GM23338 (cell line): ENCODE measurements around the gene PRKCH. TPM values are rescaled to one million over a fixed set of nuclear protein-coding genes. Genes with fewer than 3 reads are reported as not detected.

Experiments
- ATAC-seq: fragments of 200-7000 bp; cut with Tn5 transposase; 3 replicates; pipeline ENCODE4 v1.9.1; 2020
- DNase-seq: peaks from one replicate; pipeline ENCODE4 v3.0.0-alpha.2; 2015; ENCODE audit warnings: low spot score
- H2AFZ ChIP-seq: fragments of 200-600 bp; sonication (generic); 2 replicates; pipeline ENCODE4 v1.8.0; 2016; ENCODE audit warnings: antibody characterized with exemption, mild to moderate bottlenecking, moderate library complexity
- H3F3A ChIP-seq: fragments of 200-600 bp; sonication (generic); replicated peaks from 2 replicates; pipeline ENCODE4 v1.8.0; 2017; ENCODE audit warnings: antibody characterized with exemption, mixed run types, low read depth
- H3K27ac ChIP-seq: fragments of 200-600 bp; sonication (generic); 2 replicates; pipeline ENCODE4 v1.6.1; 2016; ENCODE audit warnings: low read depth
- H3K27me3 ChIP-seq: fragments of 200-600 bp; sonication (generic); 2 replicates; pipeline ENCODE4 v1.8.0; 2016; ENCODE audit warnings: mild to moderate bottlenecking, mixed run types, moderate library complexity; ENCODE audit not compliant: insufficient read depth
- H3K36me3 ChIP-seq: fragments of 200-600 bp; sonication (generic); 2 replicates; pipeline ENCODE4 v1.8.0; 2016; ENCODE audit warnings: mild to moderate bottlenecking; ENCODE audit not compliant: insufficient read depth
- H3K4me1 ChIP-seq: fragments of 200-600 bp; sonication (generic); 2 replicates; pipeline ENCODE4 v1.8.0; 2016; ENCODE audit warnings: mild to moderate bottlenecking, moderate library complexity; ENCODE audit not compliant: insufficient read depth
- H3K4me2 ChIP-seq: fragments of 200-600 bp; sonication (generic); 2 replicates; pipeline ENCODE4 v1.7.1; 2017; ENCODE audit warnings: mixed run types
- H3K4me3 ChIP-seq: fragments of 200-600 bp; sonication (generic); 2 replicates; pipeline ENCODE4 v1.6.1; 2016; ENCODE audit warnings: mixed run types
- H3K79me2 ChIP-seq: fragments of 200-600 bp; sonication (generic); replicated peaks from 2 replicates; pipeline ENCODE4 v1.8.0; 2017; ENCODE audit warnings: mild to moderate bottlenecking; ENCODE audit not compliant: insufficient read depth
- H3K9me2 ChIP-seq: fragments of 200-600 bp; sonication (generic); 2 replicates; pipeline ENCODE4 v1.8.0; 2017; ENCODE audit not compliant: insufficient read depth
- H4K20me1 ChIP-seq: fragments of 200-600 bp; sonication (generic); replicated peaks from 2 replicates; pipeline ENCODE4 v1.8.0; 2017; ENCODE audit warnings: mild to moderate bottlenecking; ENCODE audit not compliant: insufficient read depth
- H3K27ac Mint-ChIP-seq: 2 replicates; pipeline ENCODE4 v1.8.0; 2020; ENCODE audit warnings: inconsistent platforms, mild to moderate bottlenecking, moderate library complexity, mixed read lengths
- H3K27me3 Mint-ChIP-seq: 3 replicates; pipeline ENCODE4 v1.8.0; 2022; ENCODE audit warnings: low read depth, mild to moderate bottlenecking, moderate library complexity, mixed read lengths, inconsistent platforms; ENCODE audit not compliant: insufficient read depth, poor library complexity
- H3K36me3 Mint-ChIP-seq: 3 replicates; pipeline ENCODE4 v1.8.0; 2021; ENCODE audit warnings: low read depth, mild to moderate bottlenecking, inconsistent platforms, moderate library complexity, mixed read lengths
- H3K4me1 Mint-ChIP-seq: 3 replicates; pipeline ENCODE4 v1.8.0; 2020; ENCODE audit warnings: mild to moderate bottlenecking, inconsistent platforms, mixed read lengths
- H3K4me3 Mint-ChIP-seq: 3 replicates; pipeline ENCODE4 v1.8.0; 2021; ENCODE audit warnings: moderate library complexity, mild to moderate bottlenecking, inconsistent platforms, mixed read lengths
- H3K9me3 Mint-ChIP-seq: 3 replicates; pipeline ENCODE4 v1.8.0; 2020; ENCODE audit warnings: moderate library complexity, mild to moderate bottlenecking, inconsistent platforms, mixed read lengths
- CREB1 ChIP-seq: fragments of 250-450 bp; sonication (Bioruptor Pico); IDR thresholded peaks from 2 replicates; pipeline ENCODE4 v1.5.0; 2020; ENCODE audit warnings: low read depth, mild to moderate bottlenecking, moderate library complexity
- EZH2 ChIP-seq: fragments of 200-600 bp; sonication (generic); IDR thresholded peaks from one replicate; pipeline ENCODE4 v1.8.0; 2017; ENCODE audit warnings: antibody characterized with exemption, mild to moderate bottlenecking, low read depth; ENCODE audit not compliant: unreplicated experiment
- EZH2phosphoT487 ChIP-seq: fragments of 200-600 bp; sonication (generic); IDR thresholded peaks from one replicate; pipeline ENCODE4 v1.8.1; 2018; ENCODE audit warnings: antibody characterized with exemption; ENCODE audit not compliant: unreplicated experiment
- JUNB ChIP-seq: IDR thresholded peaks from one replicate; pipeline ENCODE4 v1.6.1; 2016; ENCODE audit warnings: antibody characterized with exemption; ENCODE audit not compliant: unreplicated experiment
- NANOG ChIP-seq: IDR thresholded peaks from 2 replicates; pipeline ENCODE4 v1.6.1; 2016; ENCODE audit warnings: antibody characterized with exemption, borderline replicate concordance
- STAT1 ChIP-seq: IDR thresholded peaks from one replicate; pipeline ENCODE4 v1.6.1; 2016; ENCODE audit warnings: antibody characterized with exemption; ENCODE audit not compliant: unreplicated experiment
- ZNF114 ChIP-seq: fragments of 250-450 bp; sonication (Bioruptor Pico); IDR thresholded peaks from 2 replicates; pipeline ENCODE4 v1.5.0; 2020; ENCODE audit warnings: mild to moderate bottlenecking, moderate library complexity
- ZNF331 ChIP-seq: fragments of 250-450 bp; sonication (Bioruptor Pico); IDR thresholded peaks from 2 replicates; pipeline ENCODE4 v1.5.0; 2020; ENCODE audit warnings: low read depth, mild to moderate bottlenecking, moderate library complexity
- polyA plus RNA-seq: library from polyadenylated mRNA; unstranded; fragments of >200 nt; fragmentation: Nextera tagmentation; extraction: Ambion mirVana; gene quantifications from 2 replicates; pipeline ENCODE4 v1.2.1, GENCODE V29; 2016
- total RNA-seq: library from RNA; depleted of rRNA; stranded (reverse); fragments of >200 nt; shearing (Covaris generic); gene quantifications from 2 replicates; pipeline ENCODE4 v1.2.3, GENCODE V29; 2014
- TF ChIP-seq, protein P1 (sequence below), 2 experiments: fragments of 200-600 bp in 1 of 2; sonication (generic) in 1 of 2; conservative IDR thresholded peaks; 2 replicates each; pipeline versions ENCODE4 v1.5.1 to v1.6.1; 2016 to 2017; ENCODE audit warnings: antibody characterized with exemption in 2 of 2, low read depth in 2 of 2, mild to moderate bottlenecking in 2 of 2, moderate library complexity in 1 of 2
- TF ChIP-seq, protein P2 (sequence below): fragments of 250-450 bp; sonication (Bioruptor Pico); IDR thresholded peaks from 2 replicates; pipeline ENCODE4 v1.5.0; 2020; ENCODE audit warnings: mild to moderate bottlenecking, moderate library complexity
- TF ChIP-seq, protein P3 (sequence below): IDR thresholded peaks from 2 replicates; pipeline ENCODE4 v1.6.1; 2016; ENCODE audit warnings: antibody characterized with exemption

The PRKCH gene
- total and polyA plus RNA-seq, 2 experiments from 2014 or later: 5.4 to 10.1 TPM

DNA sequence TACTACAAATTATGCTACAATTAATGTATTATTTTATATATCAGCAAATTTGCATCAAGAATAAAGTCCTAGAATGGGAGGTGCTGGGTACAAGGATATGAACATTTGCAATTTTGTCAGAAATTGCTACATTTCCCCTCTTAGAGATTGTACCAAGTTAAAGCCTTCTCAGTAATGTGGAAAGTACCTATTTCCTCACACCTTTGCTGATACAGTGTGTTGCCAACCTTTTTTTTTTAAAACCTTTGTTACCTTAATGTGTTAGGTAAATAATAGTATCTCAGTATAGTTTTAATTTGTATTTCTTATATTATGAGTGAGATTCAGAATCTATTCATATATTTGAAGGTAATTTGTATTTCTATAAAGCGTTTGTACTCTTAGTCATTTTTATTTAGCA, 278.6 kb downstream of the PRKCH start:
- H3K4me1 Mint-ChIP-seq: peaks cover 40% of the 10 kb centered on the region
- Histone ChIP-seq H3K4me2 (no peak overlapping the region), H3K79me2 (no peaks in the 10 kb centered on the region), H3K9me2 (peaks cover 3% of the 10 kb centered on the region; the same call in 1 of the 2 replicates), H3K27ac (no peak overlapping the region), H3K4me3 (no peak overlapping the region), H3K36me3 (no peaks in the 10 kb centered on the region), H3K4me1 (peaks cover 42% of the 10 kb centered on the region), H2AFZ (no peak overlapping the region), H3K27me3 (no peaks in the 10 kb centered on the region), H4K20me1 (no peaks in the 10 kb centered on the region), H3F3A (no peaks in the 10 kb centered on the region)
- no peak overlapping the region for H3K4me3 Mint-ChIP-seq
- TF ChIP-seq, protein P1, sequence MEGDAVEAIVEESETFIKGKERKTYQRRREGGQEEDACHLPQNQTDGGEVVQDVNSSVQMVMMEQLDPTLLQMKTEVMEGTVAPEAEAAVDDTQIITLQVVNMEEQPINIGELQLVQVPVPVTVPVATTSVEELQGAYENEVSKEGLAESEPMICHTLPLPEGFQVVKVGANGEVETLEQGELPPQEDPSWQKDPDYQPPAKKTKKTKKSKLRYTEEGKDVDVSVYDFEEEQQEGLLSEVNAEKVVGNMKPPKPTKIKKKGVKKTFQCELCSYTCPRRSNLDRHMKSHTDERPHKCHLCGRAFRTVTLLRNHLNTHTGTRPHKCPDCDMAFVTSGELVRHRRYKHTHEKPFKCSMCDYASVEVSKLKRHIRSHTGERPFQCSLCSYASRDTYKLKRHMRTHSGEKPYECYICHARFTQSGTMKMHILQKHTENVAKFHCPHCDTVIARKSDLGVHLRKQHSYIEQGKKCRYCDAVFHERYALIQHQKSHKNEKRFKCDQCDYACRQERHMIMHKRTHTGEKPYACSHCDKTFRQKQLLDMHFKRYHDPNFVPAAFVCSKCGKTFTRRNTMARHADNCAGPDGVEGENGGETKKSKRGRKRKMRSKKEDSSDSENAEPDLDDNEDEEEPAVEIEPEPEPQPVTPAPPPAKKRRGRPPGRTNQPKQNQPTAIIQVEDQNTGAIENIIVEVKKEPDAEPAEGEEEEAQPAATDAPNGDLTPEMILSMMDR (conservative IDR thresholded peaks at IDR 0.05; ENCODE audit: low read depth in 2 of 2): no peak
- TF ChIP-seq ZNF114 (CRISPR knock-in tag) (no peak), ZNF331 (no peak), CREB1 (CRISPR knock-in tag) (no peak), JUNB (no peak), NANOG (no peak), STAT1 (no peak), EZH2 (no peak), EZH2phosphoT487 (no peak)
- TF ChIP-seq, protein P2, sequence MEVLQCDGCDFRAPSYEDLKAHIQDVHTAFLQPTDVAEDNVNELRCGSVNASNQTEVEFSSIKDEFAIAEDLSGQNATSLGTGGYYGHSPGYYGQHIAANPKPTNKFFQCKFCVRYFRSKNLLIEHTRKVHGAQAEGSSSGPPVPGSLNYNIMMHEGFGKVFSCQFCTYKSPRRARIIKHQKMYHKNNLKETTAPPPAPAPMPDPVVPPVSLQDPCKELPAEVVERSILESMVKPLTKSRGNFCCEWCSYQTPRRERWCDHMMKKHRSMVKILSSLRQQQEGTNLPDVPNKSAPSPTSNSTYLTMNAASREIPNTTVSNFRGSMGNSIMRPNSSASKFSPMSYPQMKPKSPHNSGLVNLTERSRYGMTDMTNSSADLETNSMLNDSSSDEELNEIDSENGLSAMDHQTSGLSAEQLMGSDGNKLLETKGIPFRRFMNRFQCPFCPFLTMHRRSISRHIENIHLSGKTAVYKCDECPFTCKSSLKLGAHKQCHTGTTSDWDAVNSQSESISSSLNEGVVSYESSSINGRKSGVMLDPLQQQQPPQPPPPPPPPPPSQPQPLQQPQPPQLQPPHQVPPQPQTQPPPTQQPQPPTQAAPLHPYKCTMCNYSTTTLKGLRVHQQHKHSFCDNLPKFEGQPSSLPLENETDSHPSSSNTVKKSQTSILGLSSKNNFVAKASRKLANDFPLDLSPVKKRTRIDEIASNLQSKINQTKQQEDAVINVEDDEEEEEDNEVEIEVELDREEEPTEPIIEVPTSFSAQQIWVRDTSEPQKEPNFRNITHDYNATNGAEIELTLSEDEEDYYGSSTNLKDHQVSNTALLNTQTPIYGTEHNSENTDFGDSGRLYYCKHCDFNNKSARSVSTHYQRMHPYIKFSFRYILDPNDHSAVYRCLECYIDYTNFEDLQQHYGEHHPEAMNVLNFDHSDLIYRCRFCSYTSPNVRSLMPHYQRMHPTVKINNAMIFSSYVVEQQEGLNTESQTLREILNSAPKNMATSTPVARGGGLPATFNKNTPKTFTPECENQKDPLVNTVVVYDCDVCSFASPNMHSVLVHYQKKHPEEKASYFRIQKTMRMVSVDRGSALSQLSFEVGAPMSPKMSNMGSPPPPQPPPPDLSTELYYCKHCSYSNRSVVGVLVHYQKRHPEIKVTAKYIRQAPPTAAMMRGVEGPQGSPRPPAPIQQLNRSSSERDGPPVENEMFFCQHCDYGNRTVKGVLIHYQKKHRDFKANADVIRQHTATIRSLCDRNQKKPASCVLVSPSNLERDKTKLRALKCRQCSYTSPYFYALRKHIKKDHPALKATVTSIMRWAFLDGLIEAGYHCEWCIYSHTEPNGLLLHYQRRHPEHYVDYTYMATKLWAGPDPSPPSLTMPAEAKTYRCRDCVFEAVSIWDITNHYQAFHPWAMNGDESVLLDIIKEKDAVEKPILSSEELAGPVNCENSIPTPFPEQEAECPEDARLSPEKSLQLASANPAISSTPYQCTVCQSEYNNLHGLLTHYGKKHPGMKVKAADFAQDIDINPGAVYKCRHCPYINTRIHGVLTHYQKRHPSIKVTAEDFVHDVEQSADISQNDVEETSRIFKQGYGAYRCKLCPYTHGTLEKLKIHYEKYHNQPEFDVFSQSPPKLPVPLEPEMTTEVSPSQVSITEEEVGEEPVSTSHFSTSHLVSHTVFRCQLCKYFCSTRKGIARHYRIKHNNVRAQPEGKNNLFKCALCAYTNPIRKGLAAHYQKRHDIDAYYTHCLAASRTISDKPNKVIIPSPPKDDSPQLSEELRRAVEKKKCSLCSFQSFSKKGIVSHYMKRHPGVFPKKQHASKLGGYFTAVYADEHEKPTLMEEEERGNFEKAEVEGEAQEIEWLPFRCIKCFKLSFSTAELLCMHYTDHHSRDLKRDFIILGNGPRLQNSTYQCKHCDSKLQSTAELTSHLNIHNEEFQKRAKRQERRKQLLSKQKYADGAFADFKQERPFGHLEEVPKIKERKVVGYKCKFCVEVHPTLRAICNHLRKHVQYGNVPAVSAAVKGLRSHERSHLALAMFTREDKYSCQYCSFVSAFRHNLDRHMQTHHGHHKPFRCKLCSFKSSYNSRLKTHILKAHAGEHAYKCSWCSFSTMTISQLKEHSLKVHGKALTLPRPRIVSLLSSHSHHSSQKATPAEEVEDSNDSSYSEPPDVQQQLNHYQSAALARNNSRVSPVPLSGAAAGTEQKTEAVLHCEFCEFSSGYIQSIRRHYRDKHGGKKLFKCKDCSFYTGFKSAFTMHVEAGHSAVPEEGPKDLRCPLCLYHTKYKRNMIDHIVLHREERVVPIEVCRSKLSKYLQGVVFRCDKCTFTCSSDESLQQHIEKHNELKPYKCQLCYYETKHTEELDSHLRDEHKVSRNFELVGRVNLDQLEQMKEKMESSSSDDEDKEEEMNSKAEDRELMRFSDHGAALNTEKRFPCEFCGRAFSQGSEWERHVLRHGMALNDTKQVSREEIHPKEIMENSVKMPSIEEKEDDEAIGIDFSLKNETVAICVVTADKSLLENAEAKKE (CRISPR knock-in tag): no peak
- TF ChIP-seq, protein P3, sequence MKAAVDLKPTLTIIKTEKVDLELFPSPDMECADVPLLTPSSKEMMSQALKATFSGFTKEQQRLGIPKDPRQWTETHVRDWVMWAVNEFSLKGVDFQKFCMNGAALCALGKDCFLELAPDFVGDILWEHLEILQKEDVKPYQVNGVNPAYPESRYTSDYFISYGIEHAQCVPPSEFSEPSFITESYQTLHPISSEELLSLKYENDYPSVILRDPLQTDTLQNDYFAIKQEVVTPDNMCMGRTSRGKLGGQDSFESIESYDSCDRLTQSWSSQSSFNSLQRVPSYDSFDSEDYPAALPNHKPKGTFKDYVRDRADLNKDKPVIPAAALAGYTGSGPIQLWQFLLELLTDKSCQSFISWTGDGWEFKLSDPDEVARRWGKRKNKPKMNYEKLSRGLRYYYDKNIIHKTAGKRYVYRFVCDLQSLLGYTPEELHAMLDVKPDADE: no peak
- no peaks in the 10 kb centered on the region for H3K36me3 Mint-ChIP-seq
- no peak overlapping the region for H3K27ac Mint-ChIP-seq
- ATAC-seq (no peak), DNase-seq (no peak)
- no peaks in the 10 kb centered on the region for H3K9me3 Mint-ChIP-seq
- peaks cover 2% of the 10 kb centered on the region for H3K27me3 Mint-ChIP-seq
